ENCODE results near the gene TMEM132E.

TMEM132E gene

GRCh38 chr17:34570506-34570905, 8.9 kb upstream of the TMEM132E start:
- no peak for DNase-seq

DNA sequence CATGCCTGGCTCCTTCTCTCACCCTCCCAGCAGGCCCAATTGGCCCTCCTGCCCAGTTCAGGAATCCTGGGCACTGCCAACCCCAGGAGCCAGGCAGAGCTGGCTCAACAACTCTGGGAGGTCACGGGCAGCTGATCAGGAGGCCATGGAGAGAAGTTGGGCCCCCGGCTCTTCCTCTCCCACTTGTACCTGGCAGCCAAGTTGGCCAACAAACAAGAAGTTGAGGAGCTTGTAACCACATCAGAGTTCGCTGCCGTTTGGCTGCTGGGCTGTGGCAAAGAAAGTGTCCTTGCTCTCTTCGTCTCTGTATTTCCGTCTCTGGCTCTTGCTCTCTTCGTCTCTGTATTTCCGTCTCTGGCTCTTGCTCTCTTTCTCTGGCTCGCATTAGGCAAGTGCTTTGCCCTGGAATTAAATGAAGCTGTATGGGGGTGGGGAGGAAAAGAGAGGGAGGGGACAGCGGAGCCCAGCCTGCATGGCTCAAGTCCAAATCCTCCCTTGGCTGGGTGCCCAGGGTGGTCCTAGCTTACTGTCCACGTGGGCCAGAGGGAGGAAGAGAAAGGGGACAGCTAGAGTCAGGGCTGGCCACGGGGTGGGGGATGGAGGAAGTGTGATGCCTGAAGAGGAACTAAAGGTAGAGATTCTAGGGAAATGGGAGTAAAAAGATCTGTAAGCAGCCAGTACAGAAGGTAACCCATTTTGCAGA, 7.8 kb upstream of the TMEM132E start:
- peak in 6 of 14 donors; percentile 15 to 56 (median 38) for DNase-seq

- no peak for DNase-seq
Measured at GRCh38 chr17:34572483-34572882, 6.9 kb upstream of the TMEM132E start.

GRCh38 chr17:34575182-34575581, 4.2 kb upstream of the TMEM132E start:
- DNase-seq: no peak

DNA sequence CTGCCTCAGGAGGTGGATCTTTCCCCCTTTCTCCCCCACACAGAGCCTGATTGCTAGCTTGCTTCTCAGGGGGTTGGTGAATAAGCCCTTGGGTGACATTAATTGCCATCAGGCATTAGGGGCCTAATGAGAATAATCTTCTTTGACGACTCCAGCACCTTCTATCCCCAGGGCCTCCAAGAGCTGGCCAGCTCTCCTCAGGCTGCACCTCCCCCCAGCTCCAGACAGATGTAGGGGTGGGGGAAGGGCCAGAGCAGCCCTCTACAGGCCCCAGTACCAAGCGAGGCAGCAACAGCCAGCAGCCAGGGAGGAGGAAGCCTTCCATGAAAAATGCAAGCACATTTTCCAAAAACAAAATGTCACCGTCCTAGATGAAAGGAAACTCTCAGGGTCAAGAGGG, 1.4 kb upstream of the TMEM132E start:
- DNase-seq: no peak

- DNase-seq: peak in 1 of 14 donors; percentile 48
Measured at GRCh38 chr17:34578656-34579016, 746 bp upstream of the TMEM132E start.

- DNase-seq: peak in 10 of 14 donors; percentile 28 to 55 (median 45)
Measured at GRCh38 chr17:34579979-34580684, 750 bp downstream of the TMEM132E start.

DNA sequence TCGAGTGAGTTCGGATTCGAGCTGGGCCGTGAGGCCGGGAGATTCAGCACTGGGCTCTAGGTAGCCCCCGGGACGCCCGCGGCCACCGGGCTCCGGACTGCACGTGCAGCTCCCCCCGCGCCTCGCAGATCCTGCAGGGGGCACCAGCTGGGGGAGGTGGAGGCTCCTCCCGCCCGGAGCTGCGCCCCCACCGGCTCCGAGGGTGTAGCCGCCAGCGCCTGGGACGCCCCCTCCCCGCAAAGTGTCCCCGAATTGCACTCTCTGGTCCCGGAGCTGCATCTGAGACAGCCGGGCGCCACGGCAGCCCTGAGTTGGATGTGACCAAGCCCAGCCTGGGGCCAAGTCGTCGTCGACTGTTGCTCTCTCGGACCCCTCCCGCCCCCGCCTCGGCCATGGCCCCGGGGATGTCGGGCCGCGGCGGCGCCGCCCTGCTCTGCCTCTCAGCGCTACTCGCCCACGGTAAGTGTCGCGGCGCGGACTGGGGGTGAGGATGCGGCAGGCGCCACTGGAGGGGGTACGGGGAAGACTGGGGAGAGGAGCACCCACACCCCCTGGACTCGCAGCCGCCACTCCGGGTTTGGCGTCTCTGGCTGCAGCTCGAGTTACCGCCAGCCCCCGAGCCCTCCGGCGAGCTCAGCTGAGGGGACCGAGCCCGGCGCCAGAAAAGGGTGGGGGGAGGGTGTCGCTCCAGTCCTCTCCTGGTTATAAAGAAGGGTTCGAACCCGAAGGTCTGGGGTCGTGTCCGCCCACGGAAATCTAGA, 1.5 kb downstream of the TMEM132E start:
- DNase-seq: peak in 6 of 14 donors; percentile 38 to 53 (median 44)

GRCh38 chr17:34581446-34582184, 2.2 kb downstream of the TMEM132E start:
- peak in 3 of 14 donors; percentile 27 to 68 (median 55) for DNase-seq

DNA sequence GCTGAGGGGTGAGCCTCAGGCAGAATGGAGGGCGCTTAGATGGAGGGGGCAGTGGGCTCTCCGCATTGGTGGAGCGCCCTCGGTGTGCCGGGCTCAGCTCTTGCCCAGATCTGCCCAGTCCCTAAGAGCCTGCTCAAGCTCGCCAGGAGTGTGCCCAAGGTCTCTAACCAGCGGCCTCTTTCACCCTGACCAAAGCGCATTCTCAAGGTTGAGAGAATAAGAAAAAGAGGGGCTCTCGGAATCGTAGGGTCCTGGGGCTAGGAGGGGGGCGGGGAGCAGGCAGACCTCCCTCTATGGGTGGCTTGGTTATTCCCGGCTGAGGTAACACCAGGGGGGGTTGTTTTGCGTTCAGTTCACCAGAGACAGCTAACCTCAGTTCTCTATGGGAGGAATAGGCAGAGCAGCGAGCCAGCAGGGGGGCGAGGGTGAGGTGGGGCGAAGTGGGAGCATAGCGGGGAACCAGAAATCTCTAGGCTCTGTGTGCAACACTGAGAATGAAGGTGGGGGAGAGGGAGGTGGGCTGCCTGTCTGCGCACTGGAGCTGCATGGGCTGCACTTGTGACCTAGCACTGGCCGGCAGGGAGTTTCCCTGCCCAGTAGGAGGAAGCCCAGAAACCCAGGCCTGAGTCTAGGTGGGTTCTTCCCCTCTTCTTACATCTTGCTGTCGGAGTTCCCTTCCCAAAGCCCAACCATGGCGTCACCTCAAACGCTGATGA, 3.0 kb downstream of the TMEM132E start:
- DNase-seq: peak in 4 of 14 donors; percentile 29 to 68 (median 36)

DNA sequence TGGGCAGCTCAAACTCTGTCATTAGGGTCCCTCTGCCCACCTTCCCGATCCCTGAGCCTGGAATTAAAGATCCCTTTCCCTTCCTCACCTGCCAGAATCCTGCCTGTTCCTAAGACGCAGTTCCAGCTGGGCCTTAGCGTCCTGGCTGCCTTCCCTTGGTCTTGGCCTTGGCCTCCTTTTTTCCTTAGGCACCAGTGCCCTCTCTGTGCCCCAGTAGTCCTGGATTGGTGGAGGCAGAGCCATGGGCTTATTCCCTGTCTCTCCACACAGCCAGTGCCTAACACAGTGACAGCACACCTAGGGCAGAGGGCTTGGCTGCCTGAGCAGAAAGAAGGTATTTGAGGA, 3.5 kb downstream of the TMEM132E start:
- DNase-seq: peak in 2 of 14 donors; percentile 41

- peak in 1 of 14 donors; percentile 38 for DNase-seq
Measured at GRCh38 chr17:34584805-34585416, 5.5 kb downstream of the TMEM132E start.

DNA sequence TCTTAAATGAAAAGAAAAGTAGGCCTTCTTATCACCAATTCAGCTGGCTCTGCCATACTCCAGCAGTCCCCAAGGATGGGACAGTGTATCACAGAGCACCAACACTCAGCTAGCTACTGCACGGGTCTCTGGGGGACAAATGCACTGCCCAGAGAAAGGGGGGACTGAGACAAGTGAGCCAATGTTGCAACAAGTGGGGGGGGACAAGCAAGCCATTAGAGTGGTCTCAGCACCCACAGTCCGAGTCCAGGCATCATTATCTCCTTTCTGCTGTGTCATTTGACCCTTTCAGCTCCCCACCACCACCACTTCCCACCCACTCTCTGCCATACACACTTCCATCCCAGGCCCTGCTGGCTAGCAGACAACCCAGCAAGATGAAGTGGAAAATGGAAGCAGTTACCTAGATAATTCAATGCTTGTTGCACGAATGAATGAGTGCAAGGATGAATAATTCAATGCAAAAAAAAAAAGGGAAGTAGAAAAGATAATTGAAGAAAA, 7.0 kb downstream of the TMEM132E start:
- DNase-seq: no peak

DNA sequence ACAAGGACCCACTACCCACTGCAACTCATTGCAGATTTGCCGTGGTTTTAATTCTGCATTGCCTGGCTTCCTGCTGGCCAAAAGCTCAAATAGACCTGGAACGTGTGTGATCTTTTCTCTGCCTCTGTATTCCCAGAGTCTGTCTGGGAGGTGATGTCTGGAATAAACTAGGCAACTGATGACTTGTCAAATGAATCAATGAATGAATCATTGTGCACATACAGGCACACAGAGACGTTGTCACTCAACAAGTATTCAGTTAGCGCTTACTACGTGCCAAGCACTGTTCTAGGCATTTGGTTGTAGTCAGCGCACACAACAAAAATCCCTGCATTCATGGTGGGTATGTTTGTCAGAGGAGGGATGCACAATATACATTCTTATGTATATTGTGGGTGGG, 8.9 kb downstream of the TMEM132E start:
- no peak for DNase-seq

GRCh38 chr17:34589120-34589965, 10.0 kb downstream of the TMEM132E start:
- no peak for DNase-seq

DNA sequence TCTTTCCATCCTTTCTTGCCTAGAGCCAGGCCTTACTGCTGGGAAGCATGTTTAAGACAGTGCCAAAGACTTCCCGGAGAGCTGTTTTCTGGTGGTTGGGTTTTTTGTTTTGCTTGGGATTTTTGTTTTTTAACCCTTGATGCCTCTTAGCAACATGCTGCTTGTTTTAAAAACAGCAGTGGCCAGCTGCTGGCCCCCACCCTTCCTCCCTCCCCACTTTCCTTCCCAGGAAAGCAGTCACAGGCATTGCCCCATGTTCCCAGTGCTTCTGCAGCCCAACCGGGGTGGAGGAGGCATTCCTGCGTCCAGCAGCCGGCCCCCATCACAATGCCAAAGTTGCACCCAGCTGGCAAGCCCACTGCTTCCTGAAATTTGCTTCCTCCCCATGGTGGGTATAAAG, 12.6 kb downstream of the TMEM132E start:
- peak in 1 of 14 donors; percentile 47 for DNase-seq

DNA sequence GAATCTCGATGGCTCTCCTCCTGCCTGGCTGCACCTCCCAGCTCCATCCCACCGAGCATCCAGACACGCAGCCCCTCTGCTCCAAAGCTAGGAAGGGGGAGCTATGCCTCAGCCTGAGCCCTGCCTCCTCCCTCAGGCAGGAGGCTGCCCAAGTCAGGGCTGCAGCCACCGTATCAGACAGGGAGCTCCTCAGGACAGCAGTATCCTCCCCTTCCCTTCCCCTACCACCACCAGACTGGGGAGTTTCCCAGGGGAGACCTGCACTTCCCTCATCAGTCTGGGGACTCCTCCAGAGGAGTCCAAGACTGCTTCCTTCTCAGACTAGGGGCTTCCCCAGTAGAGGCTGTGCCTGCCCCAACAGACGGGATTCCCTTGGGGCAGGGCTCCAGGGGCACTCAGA, 17.5 kb downstream of the TMEM132E start:
- DNase-seq: no peak

DNA sequence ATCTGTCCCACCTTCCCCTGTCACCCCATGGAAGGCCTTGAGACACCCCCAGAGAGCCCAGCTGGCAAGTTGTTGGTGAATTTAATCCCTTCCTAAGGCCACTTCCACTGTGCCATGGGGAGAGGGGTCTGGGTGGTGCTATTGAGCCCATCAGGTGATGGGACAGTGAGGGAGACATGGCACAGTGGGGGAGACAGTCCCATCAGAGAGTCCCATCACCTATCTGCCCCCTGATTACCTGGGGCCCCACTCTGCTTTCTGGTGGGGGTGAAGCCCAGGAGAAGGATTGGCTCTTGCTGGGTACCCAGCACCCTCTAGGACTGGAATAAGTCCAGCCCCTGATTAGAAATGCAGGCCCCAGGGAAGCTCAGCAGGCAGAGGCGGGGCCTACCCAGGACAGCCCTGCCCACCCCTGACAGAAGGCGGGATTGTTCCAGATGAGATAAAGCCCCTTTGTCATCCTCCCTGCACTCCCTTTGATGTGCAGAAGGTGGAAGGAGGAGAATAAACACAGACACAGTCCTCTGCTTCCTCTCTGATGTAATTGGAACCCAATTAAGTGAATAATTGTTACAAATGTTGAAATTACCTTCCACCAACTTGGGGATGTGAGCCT, 18.9 kb downstream of the TMEM132E start:
- peak in 12 of 14 donors; percentile 9 to 81 (median 60) for DNase-seq

DNA sequence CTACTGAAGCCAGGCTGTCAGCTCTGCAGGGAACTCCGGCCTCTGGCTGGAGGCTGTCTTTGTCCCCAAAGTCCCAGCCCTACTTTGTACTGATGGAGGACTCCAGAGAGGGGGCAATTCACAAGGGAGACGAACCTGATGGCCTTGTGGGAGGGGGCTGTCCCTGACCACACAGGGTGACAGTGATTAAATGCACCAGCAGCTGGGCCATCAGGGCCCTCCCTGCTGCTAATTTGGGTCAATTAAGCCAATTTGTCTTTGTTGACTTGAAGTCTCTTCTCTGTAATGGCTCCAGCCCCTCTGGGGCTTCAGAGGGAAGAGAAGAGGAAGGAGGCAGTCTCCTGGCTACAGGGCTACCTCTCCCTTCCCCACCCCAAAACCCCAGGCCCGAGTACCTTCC, 22.0 kb downstream of the TMEM132E start:
- DNase-seq: no peak

- DNase-seq: no peak
Measured at GRCh38 chr17:34603974-34604373, 24.6 kb downstream of the TMEM132E start.
